ENCODE results near the gene ZFHX3. TPM values are rescaled to one million over a fixed set of nuclear protein-coding genes. Genes with fewer than 3 reads are reported as not detected.
A peak's percentile ranks its signal among the peaks of the same experiment; 100 is the strongest.

Gene ZFHX3
- total RNA-seq, 4 donors from 2014 or later: 9.1 to 34.0 (median 12.0) TPM

- H3K9me3 ChIP-seq: no peaks in the 10 kb centered on the region
- DNase-seq: no peak
- no peaks in the 10 kb centered on the region for H3K36me3 ChIP-seq
- no peaks in the 10 kb centered on the region for H3K4me1 ChIP-seq
- no peak for TF ChIP-seq POLR2A (IDR thresholded peaks at IDR 0.05)
- TF ChIP-seq, protein P1, sequence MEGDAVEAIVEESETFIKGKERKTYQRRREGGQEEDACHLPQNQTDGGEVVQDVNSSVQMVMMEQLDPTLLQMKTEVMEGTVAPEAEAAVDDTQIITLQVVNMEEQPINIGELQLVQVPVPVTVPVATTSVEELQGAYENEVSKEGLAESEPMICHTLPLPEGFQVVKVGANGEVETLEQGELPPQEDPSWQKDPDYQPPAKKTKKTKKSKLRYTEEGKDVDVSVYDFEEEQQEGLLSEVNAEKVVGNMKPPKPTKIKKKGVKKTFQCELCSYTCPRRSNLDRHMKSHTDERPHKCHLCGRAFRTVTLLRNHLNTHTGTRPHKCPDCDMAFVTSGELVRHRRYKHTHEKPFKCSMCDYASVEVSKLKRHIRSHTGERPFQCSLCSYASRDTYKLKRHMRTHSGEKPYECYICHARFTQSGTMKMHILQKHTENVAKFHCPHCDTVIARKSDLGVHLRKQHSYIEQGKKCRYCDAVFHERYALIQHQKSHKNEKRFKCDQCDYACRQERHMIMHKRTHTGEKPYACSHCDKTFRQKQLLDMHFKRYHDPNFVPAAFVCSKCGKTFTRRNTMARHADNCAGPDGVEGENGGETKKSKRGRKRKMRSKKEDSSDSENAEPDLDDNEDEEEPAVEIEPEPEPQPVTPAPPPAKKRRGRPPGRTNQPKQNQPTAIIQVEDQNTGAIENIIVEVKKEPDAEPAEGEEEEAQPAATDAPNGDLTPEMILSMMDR (IDR thresholded peaks at IDR 0.05): no peak
- H3K4me3 ChIP-seq: peak overlapping the region; percentile 53
- intact Hi-C loops (cut with DNase I; ENCODE audit: low total_unique reads): no loop called here
- no peaks in the 10 kb centered on the region for H3K27me3 ChIP-seq
- peak overlapping the region; percentile 79 to 85 for H3K27ac ChIP-seq
Observed at GRCh38 chr16:72787130-72787513, 260.8 kb downstream of the ZFHX3 start.

DNA sequence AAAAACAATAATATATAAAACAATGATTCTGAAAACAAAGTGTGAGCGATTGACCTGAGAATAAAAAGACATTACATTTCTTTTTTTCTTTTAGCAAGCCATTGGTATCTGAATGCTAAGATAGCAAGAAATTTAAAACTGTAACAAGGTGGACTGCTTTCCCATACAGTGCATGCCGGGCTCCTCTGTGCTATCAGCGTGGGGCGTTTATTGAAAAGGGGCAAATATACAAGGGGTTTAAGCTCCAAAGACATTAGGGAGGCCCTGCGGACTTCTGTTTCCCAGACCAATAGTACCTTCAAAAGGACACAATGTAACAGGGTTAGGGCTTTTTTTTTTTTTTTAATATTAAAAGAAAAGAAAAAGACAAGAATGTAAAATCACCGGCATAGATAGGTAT, 261.3 kb downstream of the ZFHX3 start:
- H3K4me1 ChIP-seq: no peaks in the 10 kb centered on the region
- no peaks in the 10 kb centered on the region for H3K36me3 ChIP-seq
- DNase-seq: no peak
- H3K4me3 ChIP-seq: peak overlapping the region in 1 of 2 donors; percentile 53
- H3K27ac ChIP-seq: peak overlapping the region; percentile 79 to 85
- no peaks in the 10 kb centered on the region for H3K27me3 ChIP-seq
- TF ChIP-seq POLR2A (IDR thresholded peaks at IDR 0.05): no peak
- TF ChIP-seq, protein P1 (IDR thresholded peaks at IDR 0.05): no peak
- H3K9me3 ChIP-seq: no peaks in the 10 kb centered on the region
- intact Hi-C loops (cut with DNase I; ENCODE audit: low total_unique reads): no loop called here

GRCh38 chr16:72785886-72786285, 262.0 kb downstream of the ZFHX3 start:
- Histone ChIP-seq H3K36me3 (no peaks in the 10 kb centered on the region), H3K27ac (peak overlapping the region; percentile 79 to 85), H3K4me1 (no peaks in the 10 kb centered on the region), H3K27me3 (no peaks in the 10 kb centered on the region), H3K9me3 (no peaks in the 10 kb centered on the region), H3K4me3 (peak overlapping the region in 1 of 2 donors; percentile 6)
- intact Hi-C loops (cut with DNase I; ENCODE audit: low total_unique reads): no loop called here
- no peak for DNase-seq
- no peak for TF ChIP-seq POLR2A (IDR thresholded peaks at IDR 0.05)
- TF ChIP-seq, protein P1 (IDR thresholded peaks at IDR 0.05): no peak

- H3K9me3 ChIP-seq: no peaks in the 10 kb centered on the region
- no peaks in the 10 kb centered on the region for H3K36me3 ChIP-seq
- no peaks in the 10 kb centered on the region for H3K4me1 ChIP-seq
- no peak for TF ChIP-seq POLR2A (IDR thresholded peaks at IDR 0.05)
- TF ChIP-seq, protein P1 (IDR thresholded peaks at IDR 0.05): no peak
- DNase-seq: no peak
- intact Hi-C loops (cut with DNase I; ENCODE audit: low total_unique reads): no loop called here
- H3K27me3 ChIP-seq: no peaks in the 10 kb centered on the region
- no peak overlapping the region for H3K4me3 ChIP-seq
- H3K27ac ChIP-seq: peak overlapping the region in 1 of 2 donors; percentile 85
Observed at GRCh38 chr16:72785171-72785570, 262.8 kb downstream of the ZFHX3 start.

- Histone ChIP-seq H3K4me1 (no peaks in the 10 kb centered on the region), H3K9me3 (no peaks in the 10 kb centered on the region), H3K27ac (no peak overlapping the region), H3K27me3 (no peaks in the 10 kb centered on the region), H3K4me3 (no peak overlapping the region), H3K36me3 (no peaks in the 10 kb centered on the region)
- no peak for DNase-seq
- intact Hi-C loops (cut with DNase I; ENCODE audit: low total_unique reads): no loop called here
- TF ChIP-seq, protein P1 (IDR thresholded peaks at IDR 0.05): no peak
- no peak for TF ChIP-seq POLR2A (IDR thresholded peaks at IDR 0.05)
Observed at GRCh38 chr16:72783716-72784318, 264.1 kb downstream of the ZFHX3 start.

All from uterus (tissue), 4 donors.